Neural cell (in vitro differentiated cells): Measurements from ENCODE around the gene UBE2QL1. TPM values are rescaled to one million over a fixed set of nuclear protein-coding genes. Genes with fewer than 3 reads are reported as not detected.

Experiments
- H2AFZ ChIP-seq: fragments of 200-600, 300-800 bp; sonication (generic), shearing (Covaris generic); 2 replicates; pipeline ENCODE4 v1.6.0; 2014; ENCODE audit warnings: low read depth, mild to moderate bottlenecking, antibody characterized with exemption, low read length, moderate library complexity
- H3F3A ChIP-seq: fragments of 200-600 bp; shearing (Covaris generic); 2 replicates; pipeline ENCODE4 v1.6.1; 2016; ENCODE audit warnings: mild to moderate bottlenecking, moderate library complexity, mixed read lengths, antibody characterized with exemption, low read length; ENCODE audit not compliant: insufficient read depth, poor library complexity, severe bottlenecking
- H3K27ac ChIP-seq: fragments of 200-600, 300-800 bp; sonication (generic), shearing (Covaris generic); 2 replicates; pipeline ENCODE4 v1.5.1; 2014; ENCODE audit warnings: mild to moderate bottlenecking, low read length, moderate library complexity
- H3K27me3 ChIP-seq: fragments of 300-800, 200-600 bp; sonication (generic), shearing (Covaris generic); 2 replicates; pipeline ENCODE4 v1.6.0; 2014; ENCODE audit warnings: mild to moderate bottlenecking, low read depth, low read length, moderate library complexity; ENCODE audit not compliant: insufficient read depth
- H3K36me3 ChIP-seq: fragments of 300-800, 200-600 bp; sonication (generic), shearing (Covaris generic); 2 replicates; pipeline ENCODE4 v1.5.1; 2014; ENCODE audit warnings: mild to moderate bottlenecking, antibody characterized with exemption, low read length, moderate library complexity; ENCODE audit not compliant: insufficient read depth
- H3K4me2 ChIP-seq: fragments of 300-800, 200-600 bp; sonication (generic), shearing (Covaris generic); 2 replicates; pipeline ENCODE4 v1.6.0; 2014; ENCODE audit warnings: mild to moderate bottlenecking, low read length
- H3K4me3 ChIP-seq: fragments of 300-800, 200-600 bp; sonication (generic), shearing (Covaris generic); 2 replicates; pipeline ENCODE4 v1.5.1; 2014; ENCODE audit warnings: mild to moderate bottlenecking, low read length, moderate library complexity
- H3K79me2 ChIP-seq: fragments of 200-600 bp; shearing (Covaris generic); replicated peaks from 2 replicates; pipeline ENCODE4 v1.6.0; 2014; ENCODE audit warnings: mild to moderate bottlenecking, low read length, moderate library complexity; ENCODE audit not compliant: insufficient read depth
- H3K9ac ChIP-seq: fragments of 300-800, 200-600 bp; sonication (generic), shearing (Covaris generic); 2 replicates; pipeline ENCODE4 v1.6.1; 2016; ENCODE audit warnings: mild to moderate bottlenecking, low read length, mixed read lengths
- H3K9me2 ChIP-seq: fragments of 200-600 bp; shearing (Covaris generic); 2 replicates; pipeline ENCODE4 v1.6.1; 2016; ENCODE audit warnings: mild to moderate bottlenecking, low read length, mixed read lengths; ENCODE audit not compliant: insufficient read depth
- H3K9me3 ChIP-seq: fragments of 200-600, 300-800 bp; sonication (generic), shearing (Covaris generic); 2 replicates; pipeline ENCODE4 v1.6.1; 2016; ENCODE audit warnings: mild to moderate bottlenecking, mixed run types, low read length, moderate library complexity, mixed read lengths
- H4K20me1 ChIP-seq: fragments of 200-600 bp; shearing (Covaris generic); 2 replicates; pipeline ENCODE4 v1.6.1; 2016; ENCODE audit warnings: mild to moderate bottlenecking, mixed run types; ENCODE audit not compliant: insufficient read depth
- EP300 ChIP-seq: fragments of 450-650 bp; conservative IDR thresholded peaks from 2 replicates; pipeline ENCODE4 v1.6.1; 2014; ENCODE audit warnings: antibody characterized with exemption, mild to moderate bottlenecking, moderate library complexity; ENCODE audit not compliant: poor library complexity, severe bottlenecking
- EZH2 ChIP-seq: fragments of 200-600, 300-800 bp; shearing (Covaris generic), sonication (generic); IDR thresholded peaks from 2 replicates; pipeline ENCODE4 v1.6.1; 2014; ENCODE audit warnings: antibody characterized with exemption, low read length, borderline replicate concordance, mild to moderate bottlenecking; ENCODE audit not compliant: insufficient read depth, poor library complexity, severe bottlenecking
- MXI1 ChIP-seq: fragments of 450-650 bp; conservative IDR thresholded peaks from 2 replicates; pipeline ENCODE4 v1.6.1; 2014; ENCODE audit warnings: antibody characterized with exemption, mild to moderate bottlenecking; ENCODE audit not compliant: poor library complexity, severe bottlenecking
- POLR2AphosphoS5 ChIP-seq: IDR thresholded peaks from 2 replicates; pipeline ENCODE4 v1.6.1; 2012
- RAD21 ChIP-seq: fragments of 450-650 bp; conservative IDR thresholded peaks from 2 replicates; pipeline ENCODE4 v1.6.1; 2014; ENCODE audit warnings: antibody characterized with exemption, mild to moderate bottlenecking, moderate library complexity
- REST ChIP-seq: IDR thresholded peaks from 2 replicates; pipeline ENCODE4 v1.6.1; 2012; ENCODE audit warnings: borderline replicate concordance
- SMC3 ChIP-seq: fragments of 450-650 bp; conservative IDR thresholded peaks from 2 replicates; pipeline ENCODE4 v1.6.1; 2014; ENCODE audit warnings: antibody characterized with exemption, mild to moderate bottlenecking, moderate library complexity; ENCODE audit not compliant: poor library complexity
- TAF1 ChIP-seq: IDR thresholded peaks from 2 replicates; pipeline ENCODE4 v1.6.1; 2012; ENCODE audit warnings: low read depth
- polyA plus RNA-seq: library from polyadenylated mRNA; depleted of rRNA; stranded (reverse); fragments of >200 nt; gene quantifications from 2 replicates; pipeline ENCODE4 v1.2.3, GENCODE V29; 2014
- TF ChIP-seq, protein P1 (sequence below): fragments of 450-650 bp; IDR thresholded peaks from 2 replicates; pipeline ENCODE4 v1.5.1; 2014; ENCODE audit warnings: antibody characterized with exemption, mild to moderate bottlenecking, moderate library complexity; ENCODE audit not compliant: poor library complexity, severe bottlenecking

UBE2QL1 gene
- polyA plus RNA-seq, 1 donor from 2014 or later, result 13.8 TPM

- Histone ChIP-seq H4K20me1 (no peaks in the 10 kb centered on the region), H3K27ac (no peak overlapping the region), H3K36me3 (no peaks in the 10 kb centered on the region), H3K4me3 (no peak overlapping the region), H3K79me2 (no peaks in the 10 kb centered on the region), H3K9me2 (no peaks in the 10 kb centered on the region), H2AFZ (no peak overlapping the region), H3F3A (no peaks in the 10 kb centered on the region), H3K27me3 (no peaks in the 10 kb centered on the region), H3K9ac (no peak overlapping the region), H3K4me2 (no peak overlapping the region), H3K9me3 (no peaks in the 10 kb centered on the region)
- TF ChIP-seq, protein P1, sequence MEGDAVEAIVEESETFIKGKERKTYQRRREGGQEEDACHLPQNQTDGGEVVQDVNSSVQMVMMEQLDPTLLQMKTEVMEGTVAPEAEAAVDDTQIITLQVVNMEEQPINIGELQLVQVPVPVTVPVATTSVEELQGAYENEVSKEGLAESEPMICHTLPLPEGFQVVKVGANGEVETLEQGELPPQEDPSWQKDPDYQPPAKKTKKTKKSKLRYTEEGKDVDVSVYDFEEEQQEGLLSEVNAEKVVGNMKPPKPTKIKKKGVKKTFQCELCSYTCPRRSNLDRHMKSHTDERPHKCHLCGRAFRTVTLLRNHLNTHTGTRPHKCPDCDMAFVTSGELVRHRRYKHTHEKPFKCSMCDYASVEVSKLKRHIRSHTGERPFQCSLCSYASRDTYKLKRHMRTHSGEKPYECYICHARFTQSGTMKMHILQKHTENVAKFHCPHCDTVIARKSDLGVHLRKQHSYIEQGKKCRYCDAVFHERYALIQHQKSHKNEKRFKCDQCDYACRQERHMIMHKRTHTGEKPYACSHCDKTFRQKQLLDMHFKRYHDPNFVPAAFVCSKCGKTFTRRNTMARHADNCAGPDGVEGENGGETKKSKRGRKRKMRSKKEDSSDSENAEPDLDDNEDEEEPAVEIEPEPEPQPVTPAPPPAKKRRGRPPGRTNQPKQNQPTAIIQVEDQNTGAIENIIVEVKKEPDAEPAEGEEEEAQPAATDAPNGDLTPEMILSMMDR, result no peak
- TF ChIP-seq REST (no peak), POLR2AphosphoS5 (no peak), RAD21 (no peak), EP300 (no peak), MXI1 (no peak), EZH2 (no peak), TAF1 (no peak), SMC3 (no peak)
Measured at GRCh38 chr5:6427694-6428093, 21.0 kb upstream of the UBE2QL1 start.

DNA sequence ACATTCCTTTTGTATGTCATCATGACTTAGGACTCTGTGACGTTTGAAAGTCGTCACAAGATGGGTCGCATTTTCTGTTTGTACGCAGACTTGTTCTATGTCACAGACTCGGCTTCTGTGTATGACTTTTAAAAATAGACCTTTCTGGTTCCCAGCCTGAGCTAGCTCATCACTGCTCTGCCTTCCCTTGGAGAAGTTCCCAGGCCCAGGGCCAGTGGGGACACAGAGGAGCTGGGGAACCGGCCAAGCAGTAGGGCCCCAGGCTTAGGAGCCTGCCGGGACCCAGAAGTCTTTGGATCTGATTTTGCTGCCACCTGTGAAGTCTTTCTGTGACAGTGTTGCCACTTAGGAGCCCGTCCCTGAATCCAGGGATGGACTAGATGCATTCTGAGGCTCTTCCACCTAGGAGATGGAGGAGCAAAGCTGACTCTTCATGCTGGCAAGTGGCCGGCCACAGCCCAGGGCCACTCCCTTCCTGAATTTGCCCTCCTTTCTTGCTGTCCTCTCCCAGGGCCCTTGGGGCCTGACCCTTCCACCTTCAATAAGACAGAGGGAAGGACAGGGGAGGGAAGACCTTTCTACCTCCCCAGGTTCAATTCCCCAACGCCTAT lies 18.1 kb upstream of the UBE2QL1 start:
- no peak overlapping the region for H2AFZ ChIP-seq
- no peaks in the 10 kb centered on the region for H3K36me3 ChIP-seq
- TF ChIP-seq POLR2AphosphoS5 (no peak), MXI1 (no peak)
- H3K27me3 ChIP-seq, result no peaks in the 10 kb centered on the region
- H3K79me2 ChIP-seq, result no peaks in the 10 kb centered on the region
- no peaks in the 10 kb centered on the region for H4K20me1 ChIP-seq
- no peak overlapping the region for H3K27ac ChIP-seq
- H3K4me2 ChIP-seq, result no peak overlapping the region
- H3K4me3 ChIP-seq, result no peak overlapping the region
- H3K9me2 ChIP-seq, result no peaks in the 10 kb centered on the region
- no peaks in the 10 kb centered on the region for H3F3A ChIP-seq
- H3K9me3 ChIP-seq, result no peaks in the 10 kb centered on the region
- H3K9ac ChIP-seq, result no peak overlapping the region
